Hepatocyte (in vitro differentiated cells): ENCODE data around the gene APEH.

Experiments used
- CTCF ChIP-seq: fragments of 200-600 bp; sonication (generic); IDR thresholded peaks from 2 replicates; pipeline ENCODE4 v1.5.1; 2016; ENCODE audit warnings: antibody characterized with exemption, mild to moderate bottlenecking; ENCODE audit not compliant: poor library complexity
- EZH2 ChIP-seq: fragments of 200-600 bp; sonication (generic); IDR thresholded peaks from 2 replicates; pipeline ENCODE4 v1.6.1; 2016; ENCODE audit warnings: antibody characterized with exemption, mild to moderate bottlenecking, borderline replicate concordance

GRCh38 chr3:49641292-49641691, 32.9 kb upstream of the APEH start:
- TF ChIP-seq CTCF (no peak), EZH2 (no peak)
